GM18873 (cell line): Measurements from ENCODE around the gene HABP2.

ENCODE experiments used
- ATAC-seq: cut with Tn5 transposase; IDR thresholded peaks from one replicate; pipeline ENCODE4 v1.9.1; 2021; ENCODE audit warnings: mild to moderate bottlenecking, moderate library complexity, moderate number of reproducible peaks; ENCODE audit not compliant: unreplicated experiment, low FRiP score

HABP2 gene

DNA sequence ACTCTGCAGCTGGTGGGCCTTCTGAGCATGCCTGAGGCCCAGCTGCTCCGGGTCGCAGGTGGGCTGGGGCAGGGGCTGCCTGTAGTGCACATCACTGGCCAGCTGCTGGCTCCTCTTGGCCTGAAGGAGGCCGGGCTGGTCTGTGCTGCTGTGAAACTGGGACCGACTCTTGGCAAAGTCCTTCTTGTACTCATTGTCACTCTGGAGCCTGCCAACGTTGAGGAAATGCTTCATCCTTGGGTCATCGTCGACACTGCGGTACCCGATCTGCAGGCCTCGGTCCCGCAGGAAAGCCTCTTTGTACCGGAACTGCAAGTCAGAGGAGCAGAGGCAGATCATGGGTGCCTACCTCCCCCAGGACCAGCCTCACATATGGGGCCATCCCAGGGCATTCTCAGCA, 37.7 kb downstream of the HABP2 start:
- ATAC-seq: no peak

DNA sequence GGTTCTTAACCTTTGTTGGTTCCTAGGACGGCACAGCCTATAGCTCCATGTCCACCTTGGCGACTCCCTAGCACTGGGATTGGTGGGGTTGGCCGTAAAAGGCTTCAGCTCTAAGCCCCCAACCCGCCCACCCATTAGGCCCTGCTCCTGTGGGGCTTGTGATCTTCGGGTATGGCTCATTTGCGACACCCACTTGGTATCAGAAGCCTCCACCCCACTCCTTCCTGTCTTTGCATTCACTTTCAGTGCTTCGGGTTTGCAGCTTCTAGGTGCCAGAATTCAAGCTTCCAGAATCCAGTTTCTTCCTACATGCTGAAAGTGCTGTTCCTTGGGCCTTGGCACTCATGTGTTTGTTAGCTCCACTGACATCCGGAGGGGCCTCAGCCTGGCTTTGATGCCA, 39.5 kb downstream of the HABP2 start:
- no peak for ATAC-seq

DNA sequence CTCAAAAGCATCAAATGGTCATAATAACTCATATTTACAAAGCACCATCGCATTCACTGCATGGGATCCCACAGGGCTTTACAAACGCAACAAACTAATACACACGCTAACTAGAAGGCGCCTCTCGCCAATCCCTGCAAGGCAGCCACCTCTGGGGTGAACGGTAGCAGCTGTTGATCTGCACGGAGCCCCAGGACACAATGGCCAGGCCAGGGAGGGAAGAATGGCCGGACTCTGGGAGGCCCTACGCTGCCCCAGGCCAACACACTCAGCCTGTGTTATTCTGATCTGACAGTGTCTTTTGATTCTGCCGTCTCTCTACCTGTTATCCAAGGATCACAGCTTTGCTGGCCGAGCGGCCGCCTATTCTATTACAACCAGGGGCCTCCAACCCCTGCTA, 41.8 kb downstream of the HABP2 start:
- no peak for ATAC-seq

DNA sequence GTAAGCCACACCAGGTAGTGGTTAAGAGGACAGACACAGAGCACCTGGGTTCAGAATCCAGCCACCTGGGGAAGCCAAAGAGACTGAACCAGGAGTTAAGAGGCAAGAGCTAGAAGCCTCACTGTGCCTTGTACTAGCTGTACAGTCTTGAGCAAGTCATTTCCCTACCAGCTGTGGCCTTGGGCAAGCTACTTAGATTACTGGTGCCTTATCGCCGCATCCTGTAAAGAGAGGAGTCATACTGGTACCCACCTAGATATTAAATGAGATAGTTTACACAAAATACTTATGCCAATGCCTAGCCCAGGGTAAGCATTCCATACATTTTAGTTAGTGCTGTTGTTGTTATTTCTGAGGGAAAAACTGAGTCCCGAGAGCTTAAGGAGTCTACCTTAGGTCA, 47.7 kb downstream of the HABP2 start:
- ATAC-seq: no peak

DNA sequence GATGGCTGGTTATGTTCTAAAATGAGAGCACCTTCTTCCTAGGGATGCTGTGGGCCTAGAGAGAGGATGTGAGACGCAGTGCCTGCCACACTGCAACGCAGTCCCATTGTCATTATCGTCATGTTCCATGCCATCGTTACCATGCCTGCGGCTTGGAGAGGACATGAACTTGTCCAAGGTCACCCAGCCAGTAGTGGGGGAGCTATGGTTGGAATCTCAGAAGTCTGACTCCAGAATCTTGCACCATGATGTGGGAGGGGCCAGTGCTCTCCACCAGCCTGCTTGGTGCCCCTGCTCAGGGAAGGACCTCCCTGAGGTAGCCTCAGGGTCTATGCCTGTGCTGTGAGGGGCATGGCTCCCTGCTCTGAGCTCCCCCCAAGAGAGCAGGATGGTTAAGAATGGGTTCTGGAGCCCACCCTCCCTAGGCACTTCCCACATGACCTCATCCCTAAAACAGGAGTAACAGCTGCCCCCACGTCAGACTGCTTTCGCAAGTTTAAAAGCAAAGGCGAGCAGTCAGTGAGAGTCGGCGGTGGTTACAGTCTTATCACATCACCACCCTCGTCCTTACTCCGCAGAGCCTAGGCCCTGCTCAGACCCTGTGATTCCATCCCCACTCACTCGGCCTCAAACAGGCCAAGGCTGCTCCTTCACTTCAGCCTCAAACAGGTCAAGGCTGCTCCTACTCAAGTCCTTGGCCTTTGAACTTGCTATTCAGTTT, 50.4 kb downstream of the HABP2 start:
- no peak for ATAC-seq

DNA sequence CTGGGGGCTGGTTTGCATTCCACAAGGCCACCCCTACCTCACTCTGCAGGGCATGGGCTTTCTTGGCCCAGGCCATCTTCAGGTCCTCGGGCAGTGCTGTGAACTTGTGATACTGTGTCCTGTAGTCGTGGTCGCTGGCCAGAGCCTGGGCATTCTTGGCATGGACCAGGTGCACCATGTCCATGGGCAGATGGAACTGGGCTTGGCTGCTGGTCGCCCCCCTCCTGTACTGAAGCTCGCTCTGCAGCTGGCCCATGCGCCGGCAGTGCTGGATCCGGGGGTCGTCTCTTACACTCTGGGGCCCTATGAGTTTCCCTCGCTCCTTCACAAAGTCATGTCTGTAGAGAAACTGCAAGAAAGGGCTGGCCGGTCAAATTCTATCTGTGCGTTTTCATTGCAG, 51.7 kb downstream of the HABP2 start:
- ATAC-seq: no peak

DNA sequence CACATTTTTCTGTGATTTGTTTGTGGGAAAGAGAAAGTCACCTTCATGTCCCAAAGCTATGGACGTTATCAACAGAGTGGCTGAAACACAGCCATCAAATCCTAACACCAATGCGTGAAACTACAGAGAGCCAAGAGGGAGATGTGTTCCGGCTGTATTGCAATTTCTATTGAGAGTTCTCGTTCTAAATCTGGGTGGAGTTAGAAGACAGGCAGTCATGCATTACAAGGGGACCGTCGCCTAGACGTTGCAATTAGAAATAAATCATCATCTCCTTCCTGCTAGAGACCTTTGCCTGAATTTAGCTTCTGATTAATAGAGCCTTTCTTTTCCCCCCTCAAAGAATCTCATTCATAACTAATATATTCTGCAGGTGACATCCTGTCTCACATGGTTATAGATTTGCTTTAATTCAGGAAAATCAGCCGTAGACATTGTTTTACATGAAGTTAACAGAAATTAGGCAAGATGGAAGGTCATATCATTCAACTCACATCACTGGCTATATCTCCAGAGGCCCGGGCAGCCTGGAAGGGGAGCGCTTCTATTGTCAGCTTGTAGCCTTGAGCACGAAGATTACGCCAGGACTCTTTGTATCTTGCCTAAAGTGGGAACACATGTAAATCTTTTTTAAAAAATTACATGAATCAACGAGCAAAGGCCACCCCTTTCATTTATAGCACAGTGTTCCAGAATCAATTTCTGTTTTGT, 52.6 kb downstream of the HABP2 start:
- no peak for ATAC-seq

DNA sequence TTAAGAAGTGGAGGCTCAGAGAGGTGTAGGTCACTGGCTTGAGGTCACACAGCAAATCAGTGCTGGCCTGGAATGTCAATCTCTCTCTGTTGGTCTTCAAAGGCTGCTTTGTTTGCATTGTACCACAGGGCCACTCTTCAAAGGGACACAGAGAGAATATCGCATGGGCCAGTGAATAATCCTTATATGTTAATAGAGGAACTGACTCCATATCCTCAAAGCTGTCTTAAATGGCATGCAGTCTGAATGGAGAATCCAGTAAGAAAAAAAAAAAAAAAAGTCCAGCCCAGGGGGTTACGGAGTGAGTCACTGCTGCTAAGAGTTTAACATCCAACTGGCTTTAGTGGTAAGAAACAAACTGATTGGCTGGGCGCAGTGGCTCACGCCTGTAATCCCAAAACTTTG, 56.9 kb downstream of the HABP2 start:
- no peak for ATAC-seq

DNA sequence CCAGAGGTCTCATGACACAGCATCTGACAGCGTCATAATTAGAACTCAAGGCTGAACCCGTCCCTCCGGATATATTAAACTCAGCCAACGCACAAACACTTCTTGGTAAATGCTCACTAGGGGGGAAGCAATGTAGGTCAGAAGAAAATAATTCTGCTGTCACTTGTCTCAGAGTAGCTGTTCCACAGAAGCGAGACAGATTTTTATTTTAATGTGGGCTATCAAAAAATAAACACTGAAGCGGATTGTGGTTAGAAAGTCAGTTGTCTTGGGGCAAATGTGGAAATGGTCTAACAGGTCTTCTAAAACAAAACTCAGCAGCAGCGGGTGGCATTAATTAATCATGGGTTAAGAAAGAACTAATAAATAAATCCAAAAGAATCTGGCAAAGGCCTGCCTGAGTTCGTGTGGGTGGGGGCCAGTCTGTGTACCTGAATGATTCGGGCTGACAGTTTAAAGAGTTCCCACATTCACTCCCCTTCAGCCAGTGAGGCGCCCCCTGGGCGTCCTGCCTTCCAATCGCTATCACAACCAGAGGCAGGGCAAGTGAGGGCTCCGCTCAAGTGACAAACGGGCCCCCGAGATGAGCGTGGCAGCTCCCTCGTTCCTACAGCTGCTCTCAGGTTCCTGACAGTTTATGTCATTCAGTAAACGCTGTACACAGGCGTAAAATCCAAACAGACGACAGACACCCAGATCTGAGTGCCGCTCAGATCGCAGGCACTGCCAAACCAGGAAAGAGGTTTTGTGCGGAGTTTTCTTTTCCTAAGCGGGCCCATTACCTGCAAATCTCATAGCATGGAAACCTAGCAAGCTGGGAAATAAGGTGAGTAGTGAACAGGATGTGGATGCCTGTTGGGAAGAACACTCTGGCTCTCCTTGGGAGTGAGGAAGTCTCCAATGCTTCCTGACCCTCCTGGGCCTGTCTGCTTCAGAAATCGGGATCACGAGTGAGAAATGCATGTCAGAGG, 58.1 kb downstream of the HABP2 start:
- ATAC-seq: no peak

DNA sequence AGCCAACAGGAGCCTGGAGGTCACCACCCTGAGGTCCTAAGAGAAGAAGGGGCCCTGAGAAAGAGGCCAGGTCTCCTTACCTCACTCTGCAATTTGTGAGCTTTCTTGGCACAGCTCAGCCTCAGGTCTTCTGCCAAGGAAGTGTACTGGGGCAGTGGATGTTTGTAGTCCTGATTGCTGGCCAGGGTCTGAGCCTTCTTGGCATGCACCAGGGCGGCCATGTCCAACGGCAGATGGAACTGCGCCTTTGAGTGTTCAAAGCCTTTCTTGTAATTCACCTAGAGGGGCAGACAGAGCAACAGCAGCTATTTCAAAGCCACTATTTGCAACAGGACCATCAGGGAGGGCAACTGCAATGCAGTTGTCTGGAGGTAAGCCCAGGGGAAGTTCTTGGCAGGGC, 59.3 kb downstream of the HABP2 start:
- ATAC-seq: no peak

DNA sequence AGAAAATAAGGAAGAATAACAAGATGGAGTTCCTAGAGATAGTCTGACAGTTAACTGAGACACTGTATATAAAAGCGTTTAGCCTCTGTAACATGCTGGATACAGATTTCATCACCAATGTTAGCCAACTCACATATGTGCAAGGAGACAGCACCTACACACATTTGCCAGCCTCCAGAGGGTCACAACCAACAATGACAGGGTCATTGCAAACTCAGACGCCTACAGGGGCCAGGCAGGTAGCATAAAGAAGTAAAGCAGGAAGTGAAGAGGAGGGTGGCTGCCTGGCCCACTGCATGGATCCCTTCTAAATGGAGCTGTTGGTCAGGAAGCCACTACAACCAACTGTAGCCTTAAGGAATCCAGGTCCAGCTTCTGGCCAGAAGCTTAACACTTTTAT, 60.6 kb downstream of the HABP2 start:
- ATAC-seq: no peak

DNA sequence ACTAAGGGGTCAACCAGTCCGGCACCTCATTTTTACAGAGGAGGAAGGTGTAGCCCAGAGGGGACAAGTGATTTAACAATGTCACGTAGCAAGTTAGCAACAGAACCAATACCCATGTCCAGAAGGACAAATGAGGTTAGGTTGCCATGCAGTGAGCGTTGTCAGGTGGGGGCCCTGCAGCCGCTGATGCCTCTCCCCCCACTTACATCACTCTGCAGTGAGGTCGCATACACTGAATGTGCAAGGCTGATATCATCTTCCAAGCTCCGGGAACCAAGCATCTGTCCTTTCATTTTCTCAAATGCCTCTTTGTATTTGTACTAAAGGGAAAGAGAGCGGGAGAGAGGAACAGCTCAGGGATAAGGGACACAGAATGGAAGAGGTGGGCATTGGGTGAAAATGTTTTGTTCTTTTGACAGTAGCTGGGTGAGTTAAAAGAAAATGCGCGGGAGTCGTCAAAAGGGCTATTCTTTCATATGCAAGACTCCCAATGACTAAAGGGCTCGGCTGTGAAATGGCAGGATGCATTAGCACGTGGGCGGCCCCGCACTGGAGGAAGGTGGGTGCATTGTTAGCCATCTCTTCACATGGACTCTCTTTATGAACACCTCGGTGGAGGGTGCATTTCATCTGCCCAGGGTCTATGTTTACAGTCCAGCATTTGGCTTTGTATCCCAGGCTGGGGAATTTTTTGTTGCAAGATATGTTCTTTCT, 61.3 kb downstream of the HABP2 start:
- ATAC-seq: no peak

DNA sequence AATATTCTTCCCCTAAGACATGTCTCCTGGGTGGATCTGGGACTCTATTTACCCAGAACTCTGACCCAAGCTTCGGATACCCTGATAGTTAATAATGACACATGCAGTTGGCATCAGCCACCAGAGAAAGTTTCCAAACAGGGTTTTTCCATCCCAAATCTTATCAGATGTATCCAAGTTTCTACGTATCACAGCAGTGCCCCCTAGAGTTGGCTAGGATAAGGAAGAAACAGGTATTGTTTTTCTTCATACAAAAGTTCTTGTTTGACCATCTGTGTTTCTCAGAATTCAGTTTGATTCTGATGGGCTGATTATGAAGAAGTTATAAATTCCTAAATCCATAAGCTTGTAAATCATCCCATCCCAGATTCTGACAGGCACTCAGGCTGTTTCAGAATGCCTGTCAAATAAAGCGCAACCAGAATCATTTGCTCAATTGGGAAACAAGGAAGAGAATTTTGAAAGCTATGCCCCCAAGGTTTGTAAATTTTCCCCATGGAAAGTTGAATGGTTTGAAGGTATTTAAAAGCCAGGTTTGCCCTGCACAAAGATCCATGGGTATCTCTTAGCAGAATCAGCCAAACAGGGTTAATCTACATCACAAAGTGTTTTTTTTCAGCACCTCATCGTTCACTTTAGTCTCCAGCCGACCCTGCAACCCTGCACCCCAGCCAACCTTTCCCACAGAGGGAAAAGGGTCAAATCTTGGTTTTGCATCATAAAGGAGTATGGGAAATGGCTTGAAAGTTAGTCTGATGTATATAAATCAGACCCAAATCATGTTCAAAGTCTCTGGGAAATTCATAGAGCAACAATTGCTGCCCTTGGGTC, 63.6 kb downstream of the HABP2 start:
- ATAC-seq: no peak

DNA sequence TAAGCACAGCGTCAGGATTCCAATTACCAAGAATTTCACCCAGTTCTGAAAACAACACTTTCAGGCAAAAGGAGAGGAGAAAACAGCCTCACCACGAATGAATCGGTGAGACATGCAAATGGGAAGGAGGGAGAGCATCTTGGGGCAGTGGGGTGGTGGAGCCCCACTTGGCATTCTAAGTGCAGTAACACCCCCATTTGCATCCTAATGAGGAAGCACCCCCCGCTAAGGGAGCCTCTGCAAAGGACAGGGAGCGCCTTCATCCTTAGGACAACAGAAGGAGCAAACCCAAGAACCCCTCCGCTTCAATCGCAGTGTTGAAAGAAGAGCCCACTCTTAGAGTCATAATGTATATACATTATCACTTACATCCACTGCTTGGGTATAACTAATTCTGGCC, 64.2 kb downstream of the HABP2 start:
- no peak for ATAC-seq

DNA sequence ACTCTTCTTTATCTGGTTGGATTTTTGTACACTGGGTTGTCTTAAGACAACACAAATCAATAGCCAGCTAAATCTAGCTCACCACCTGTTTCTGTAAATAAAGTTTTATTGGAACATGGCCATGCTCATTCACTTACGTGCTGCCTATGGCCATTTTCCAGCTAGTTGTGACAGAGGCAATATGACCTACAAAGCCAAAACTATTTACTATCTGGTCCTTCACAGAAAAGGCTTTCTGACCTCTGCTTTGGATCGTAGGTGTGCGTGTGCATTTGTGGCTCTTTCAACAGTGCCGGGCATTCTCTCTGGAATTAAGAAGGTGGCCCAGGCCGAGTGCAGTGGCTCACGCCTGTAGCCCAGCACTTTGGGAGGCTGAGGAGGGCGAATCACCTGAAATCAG, 65.5 kb downstream of the HABP2 start:
- no peak for ATAC-seq

DNA sequence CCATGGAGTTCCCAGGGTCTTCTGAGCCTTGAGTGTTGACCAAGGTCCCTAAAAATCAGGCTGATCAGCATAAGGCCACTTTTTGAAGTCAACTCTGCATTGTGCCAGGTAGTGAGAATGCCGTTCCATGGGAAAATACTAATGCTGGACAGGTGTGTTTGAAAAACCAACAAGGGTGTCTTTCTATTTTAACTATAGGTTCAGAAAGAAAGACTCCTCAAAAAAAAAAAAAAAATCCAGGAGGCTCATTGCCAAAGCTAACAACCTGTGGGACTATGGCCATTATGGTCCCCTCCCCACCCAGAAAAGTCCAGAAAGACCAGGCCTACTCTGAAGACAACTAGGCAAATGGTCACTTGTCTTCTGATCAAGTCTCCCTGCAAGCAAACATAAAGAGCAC, 66.5 kb downstream of the HABP2 start:
- ATAC-seq: no peak

DNA sequence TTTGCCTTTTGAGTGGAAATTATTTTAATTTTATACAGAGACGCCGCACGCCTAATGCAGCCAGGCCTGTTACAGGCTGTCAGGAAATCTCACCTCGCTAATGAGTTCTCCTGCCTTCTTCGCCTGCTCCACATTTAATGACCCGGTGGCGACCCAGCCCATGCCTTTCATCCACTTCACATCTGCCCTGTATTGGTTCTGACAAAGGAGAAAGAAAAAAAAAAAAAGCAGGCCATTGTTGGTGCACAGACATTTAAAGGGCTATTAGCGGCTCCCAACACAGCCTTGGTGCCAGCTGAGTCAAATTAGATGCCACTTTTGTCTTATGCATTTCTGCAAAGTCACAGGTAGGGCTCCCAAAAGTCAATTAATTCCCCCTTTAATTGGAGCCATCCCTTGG, 67.7 kb downstream of the HABP2 start:
- no peak for ATAC-seq

DNA sequence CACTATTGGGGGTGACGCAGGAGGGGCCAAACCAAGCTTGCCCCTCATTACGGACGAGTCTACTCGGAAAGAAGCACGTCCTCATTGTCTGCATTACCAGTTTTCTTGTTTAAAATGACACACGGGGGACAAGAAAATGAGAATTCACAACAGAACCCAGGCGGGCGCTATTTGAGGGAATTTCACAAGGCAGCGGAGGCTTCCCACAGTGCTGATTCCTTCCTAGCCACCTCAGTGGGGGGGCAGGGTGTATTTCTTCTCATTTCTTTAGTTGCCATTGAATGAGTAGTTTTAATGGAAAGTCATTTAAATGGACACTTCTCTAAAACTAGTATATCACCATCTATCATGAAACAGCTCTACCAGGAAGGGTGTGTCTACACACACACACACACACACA, 68.1 kb downstream of the HABP2 start:
- ATAC-seq: no peak

DNA sequence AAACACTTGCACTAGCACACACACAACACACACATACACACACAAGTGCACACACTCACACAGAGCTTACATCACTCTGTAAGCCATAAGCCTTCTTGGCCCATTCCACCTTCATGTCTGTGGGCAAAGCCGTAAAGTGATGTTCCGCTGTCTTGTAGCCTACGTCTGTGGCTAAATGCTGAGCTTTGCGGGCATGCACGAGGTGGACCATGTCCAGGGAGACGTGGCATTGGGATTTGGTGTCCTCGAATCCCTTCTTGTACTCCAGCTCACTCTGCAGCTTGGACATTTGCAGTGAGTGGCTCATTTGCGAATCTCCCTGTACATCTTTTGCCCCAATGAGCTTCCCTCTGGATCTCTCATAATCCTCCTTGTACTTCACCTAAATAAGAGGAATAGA, 68.9 kb downstream of the HABP2 start:
- no peak for ATAC-seq

DNA sequence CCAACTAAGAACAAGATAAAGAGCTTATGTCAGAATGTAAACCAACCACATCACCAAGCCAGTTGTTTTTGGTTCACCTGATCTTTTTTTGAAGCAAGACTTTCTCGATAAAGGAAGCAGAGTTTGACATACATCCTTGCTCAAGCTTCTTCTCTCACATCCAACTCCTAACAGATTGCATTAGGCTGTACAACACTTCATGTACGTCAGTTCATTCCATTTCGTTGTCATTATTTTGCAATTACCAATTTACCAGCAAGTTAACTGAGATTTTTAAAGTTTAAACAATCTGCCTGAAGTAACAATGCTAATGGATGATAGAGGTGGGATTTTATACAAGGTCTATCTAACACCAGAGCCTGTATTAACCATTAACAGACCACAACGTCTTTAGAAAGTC, 70.0 kb downstream of the HABP2 start:
- ATAC-seq: no peak
